SK-N-SH (cell line): ENCODE results near the gene SYT7. TPM values are rescaled to one million over a fixed set of nuclear protein-coding genes. Genes with fewer than 3 reads are reported as not detected.

ENCODE experiments used
- CTCF ChIA-PET: fragments of 300-600, 350-600 bp; formaldehyde crosslinking; extraction: SDS; loops from one replicate; lab custom pipeline; 2021; lab: Yijun Ruan, JAX
- POLR2A ChIA-PET: fragments of 350-600 bp; sonication (Branson Sonifier 250); formaldehyde crosslinking; extraction: SDS; loops from one replicate; lab custom pipeline; 2020; ENCODE audit warnings: antibody characterized with exemption, inconsistent platforms; lab: Yijun Ruan, JAX
- DNase-seq: peaks from one replicate; pipeline ENCODE4 v3.0.0; 2012
- H2AFZ ChIP-seq: fragments of 200-600 bp; sonication (generic); 2 replicates; pipeline ENCODE4 v1.8.1; 2016; ENCODE audit warnings: antibody characterized with exemption, mild to moderate bottlenecking, low read depth
- H3F3A ChIP-seq: fragments of 200-600 bp; sonication (generic); replicated peaks from 2 replicates; pipeline ENCODE3; 2016; ENCODE audit warnings: antibody characterized with exemption, mild to moderate bottlenecking; ENCODE audit not compliant: insufficient read depth
- H3K27ac ChIP-seq, 2 experiments: fragments of 200-500 bp in 1 of 2; fragments of 200-600 bp in 1 of 2; sonication (Bioruptor generic) in 1 of 2; sonication (generic), shearing (Covaris generic) in 1 of 2; 2 replicates each; pipeline versions ENCODE4 v1.5.1 to v1.6.1; 2014 to 2016; ENCODE audit warnings: low read depth in 2 of 2, inconsistent platforms in 1 of 2, low read length in 1 of 2, mild to moderate bottlenecking in 1 of 2, mixed read lengths in 1 of 2
- H3K27me3 ChIP-seq: fragments of 200-600 bp; sonication (generic), shearing (Covaris generic); 2 replicates; pipeline ENCODE4 v1.6.1; 2016; ENCODE audit warnings: mixed run types; ENCODE audit not compliant: insufficient read depth
- H3K36me3 ChIP-seq, 2 experiments: fragments of 200-500 bp in 1 of 2; fragments of 200-600 bp in 1 of 2; sonication (Bioruptor generic) in 1 of 2; sonication (generic) in 1 of 2; replicated peaks in 1 of 2; 2 replicates each; pipeline versions ENCODE3 to v1.5.1; 2014 to 2016; ENCODE audit warnings: low read length in 1 of 2, mild to moderate bottlenecking in 1 of 2; ENCODE audit not compliant: insufficient read depth in 2 of 2, control insufficient read depth in 1 of 2
- H3K4me1 ChIP-seq, 2 experiments: fragments of 200-500 bp in 1 of 2; fragments of 200-600 bp in 1 of 2; sonication (Bioruptor generic) in 1 of 2; sonication (generic), shearing (Covaris generic) in 1 of 2; 2 replicates each; pipeline versions ENCODE4 v1.5.1 to v1.6.1; 2014 to 2016; ENCODE audit warnings: low read depth in 1 of 2, low read length in 1 of 2, mixed run types in 1 of 2; ENCODE audit not compliant: insufficient read depth in 2 of 2, control insufficient read depth in 1 of 2
- H3K4me2 ChIP-seq: fragments of 200-600 bp; sonication (generic), shearing (Covaris generic); 2 replicates; pipeline ENCODE4 v1.6.1; 2017; ENCODE audit warnings: mixed run types
- H3K4me3 ChIP-seq, 2 experiments: fragments of 200-500 bp in 1 of 2; fragments of 200-600 bp in 1 of 2; sonication (Bioruptor generic) in 1 of 2; sonication (generic), shearing (Covaris generic) in 1 of 2; 2 replicates each; pipeline versions ENCODE4 v1.5.1 to v1.8.1; 2014 to 2016; ENCODE audit warnings: low read depth in 2 of 2, inconsistent platforms in 1 of 2, low read length in 1 of 2, mild to moderate bottlenecking in 1 of 2, mixed read lengths in 1 of 2, moderate library complexity in 1 of 2
- H3K79me2 ChIP-seq: fragments of 200-600 bp; sonication (generic); 2 replicates; pipeline ENCODE4 v1.8.1; 2017; ENCODE audit warnings: mild to moderate bottlenecking; ENCODE audit not compliant: insufficient read depth
- H3K9ac ChIP-seq: fragments of 200-600 bp; sonication (generic); 2 replicates; pipeline ENCODE4 v1.6.1; 2017; ENCODE audit warnings: mixed run types
- H3K9me2 ChIP-seq: fragments of 200-600 bp; sonication (generic); 2 replicates; pipeline ENCODE4 v1.6.1; 2017; ENCODE audit warnings: mixed run types
- H3K9me3 ChIP-seq: fragments of 200-600 bp; sonication (generic); 2 replicates; pipeline ENCODE4 v1.6.1; 2017; ENCODE audit warnings: mixed run types, mild to moderate bottlenecking, moderate library complexity
- H4K20me1 ChIP-seq: fragments of 200-600 bp; sonication (generic); 2 replicates; pipeline ENCODE4 v1.6.1; 2017; ENCODE audit warnings: mild to moderate bottlenecking, mixed run types; ENCODE audit not compliant: insufficient read depth
- CHD2 ChIP-seq: fragments of 150-350 bp; IDR thresholded peaks from 2 replicates; pipeline ENCODE4 v1.6.1; 2018; ENCODE audit warnings: low read length; ENCODE audit not compliant: partially characterized antibody
- CTCF ChIP-seq: fragments of 200-600 bp; sonication (generic); IDR thresholded peaks from 2 replicates; pipeline ENCODE4 v1.6.1; 2017; ENCODE audit warnings: antibody characterized with exemption, mild to moderate bottlenecking, moderate library complexity
- EP300 ChIP-seq, 2 experiments: IDR thresholded peaks; 2 replicates each; pipeline versions ENCODE4 v1.4.0 to v1.6.1; 2012; ENCODE audit warnings: borderline replicate concordance in 1 of 2, low read depth in 1 of 2, low read length in 1 of 2
- FOXJ3 ChIP-seq: sonication (generic); formaldehyde crosslinking; IDR thresholded peaks from 2 replicates; pipeline ENCODE4 v1.5.1; 2020; ENCODE audit warnings: mild to moderate bottlenecking, missing genetic modification reagents
- FOXM1 ChIP-seq: IDR thresholded peaks from 2 replicates; pipeline ENCODE4 v1.4.0; 2012; ENCODE audit warnings: low read depth, mild to moderate bottlenecking
- IRF3 ChIP-seq: fragments of 150-350 bp; IDR thresholded peaks from 2 replicates; pipeline ENCODE4 v1.6.1; 2016; ENCODE audit warnings: mild to moderate bottlenecking, low read depth, low read length
- MAX ChIP-seq: IDR thresholded peaks from 2 replicates; pipeline ENCODE4 v1.4.0; 2012; ENCODE audit warnings: low read depth
- MXI1 ChIP-seq: IDR thresholded peaks from 2 replicates; pipeline ENCODE4 v1.6.1; 2012; ENCODE audit warnings: mild to moderate bottlenecking, low read depth, low read length, improper control_type of control experiment
- RAD21 ChIP-seq: IDR thresholded peaks from 2 replicates; pipeline ENCODE4 v1.6.1; 2012; ENCODE audit warnings: mild to moderate bottlenecking, low read length
- RCOR1 ChIP-seq: fragments of 150-350 bp; IDR thresholded peaks from 2 replicates; pipeline ENCODE4 v1.6.1; 2017; ENCODE audit warnings: antibody characterized with exemption, low read length
- SMC3 ChIP-seq: IDR thresholded peaks from 2 replicates; pipeline ENCODE4 v1.6.1; 2012; ENCODE audit warnings: low read depth, low read length, improper control_type of control experiment
- TAF1 ChIP-seq: IDR thresholded peaks from 2 replicates; pipeline ENCODE4 v1.6.1; 2012; ENCODE audit warnings: low read depth, mild to moderate bottlenecking, low read length, moderate library complexity, borderline replicate concordance
- USF1 ChIP-seq: IDR thresholded peaks from 2 replicates; pipeline ENCODE4 v1.4.0; 2012; ENCODE audit warnings: low read depth, borderline replicate concordance
- USF2 ChIP-seq: fragments of 150-350 bp; IDR thresholded peaks from 2 replicates; pipeline ENCODE4 v1.6.1; 2017; ENCODE audit warnings: antibody characterized with exemption, low read length, low read depth, borderline replicate concordance
- WGBS: methylation state at CpG from one replicate; pipeline ENCODE4 v1.1.6; 2017; ENCODE audit warnings: low lambda C conversion rate; 5-methylcytosine and 5-hydroxymethylcytosine counted together
- polyA plus RNA-seq, 3 experiments: library from polyadenylated mRNA; depleted of rRNA; stranded (reverse); fragments of >200 nt; gene quantifications; 2 replicates each; pipeline ENCODE4 v1.2.3, GENCODE V29; 2012

SYT7 gene
- polyA plus RNA-seq, 1 of the 3 experiments (the other 2 are of a cell fraction) = 1.1 TPM

GRCh38 chr11:61512435-61512834, 68.4 kb downstream of the SYT7 start (continued):
- TF ChIP-seq EP300 (IDR thresholded peaks at IDR 0.05; ENCODE audit: borderline replicate concordance in 1 of 2, low read depth in 1 of 2, low read length in 1 of 2) = no peak
- no peak for TF ChIP-seq RCOR1
- no peak for TF ChIP-seq FOXM1
- TF ChIP-seq CTCF = no peak
- TF ChIP-seq RAD21 = no peak
- no peak for TF ChIP-seq IRF3

- no peak overlapping the region for H3K4me3 ChIP-seq
- H3K9me3 ChIP-seq = no peaks in the 10 kb centered on the region
- peak; percentile 58 for DNase-seq
- TF ChIP-seq RCOR1 (no peak), SMC3 (no peak), USF1 (no peak), MXI1 (no peak), FOXJ3 (CRISPR knock-in tag) (no peak), USF2 (no peak), CHD2 (no peak), EP300 (IDR thresholded peaks at IDR 0.05; ENCODE audit: borderline replicate concordance in 1 of 2, low read depth in 1 of 2, low read length in 1 of 2) (no peak), TAF1 (no peak), MAX (no peak), FOXM1 (no peak), CTCF (no peak)
- TF ChIP-seq, all 33 proteins: peak for 0
- no peaks in the 10 kb centered on the region for H3K79me2 ChIP-seq
- no peaks in the 10 kb centered on the region for H4K20me1 ChIP-seq
- H3K9me2 ChIP-seq = no peaks in the 10 kb centered on the region
- peaks cover 30% of the 10 kb centered on the region for H3K27me3 ChIP-seq
- H2AFZ ChIP-seq = no peak overlapping the region
- H3K36me3 ChIP-seq = no peaks in the 10 kb centered on the region
- ChIA-PET CTCF (interaction anchor here (1.1 to 33.4 kb wide), 7 partner anchors 20 to 126 kb away, joined by 3 to 670 read pairs (median 43); partner anchors contain the start of gene SYT7), POLR2A (no interaction called here)
- 26% methylated on average over 3 of the region's 3 CpGs for WGBS
- peaks cover 0 to 59% of the 10 kb centered on the region in 2 experiments; a peak in 3 of 4 replicates for H3K4me1 ChIP-seq
- peak overlapping the region in 1 of 2 experiments; percentile 74; a peak in 2 of 4 replicates for H3K27ac ChIP-seq
- no peak overlapping the region for H3K9ac ChIP-seq
- no peaks in the 10 kb centered on the region for H3F3A ChIP-seq
- no peak overlapping the region for H3K4me2 ChIP-seq
Measured at GRCh38 chr11:61511383-61511782, 69.5 kb downstream of the SYT7 start.
